GM18858 (cell line): ENCODE data around the gene AKAP13.
A peak's percentile ranks its signal among the peaks of the same experiment; 100 is the strongest.
"Not testable (repeated sequence)": the region's sequence is repeated elsewhere in the genome, so short reads cannot be mapped to it uniquely, and the experiment has no call there.

Source experiments
- ATAC-seq: cut with Tn5 transposase; IDR thresholded peaks from one replicate; pipeline ENCODE4 v1.9.1; 2021; ENCODE audit not compliant: unreplicated experiment

Gene AKAP13, protein sequence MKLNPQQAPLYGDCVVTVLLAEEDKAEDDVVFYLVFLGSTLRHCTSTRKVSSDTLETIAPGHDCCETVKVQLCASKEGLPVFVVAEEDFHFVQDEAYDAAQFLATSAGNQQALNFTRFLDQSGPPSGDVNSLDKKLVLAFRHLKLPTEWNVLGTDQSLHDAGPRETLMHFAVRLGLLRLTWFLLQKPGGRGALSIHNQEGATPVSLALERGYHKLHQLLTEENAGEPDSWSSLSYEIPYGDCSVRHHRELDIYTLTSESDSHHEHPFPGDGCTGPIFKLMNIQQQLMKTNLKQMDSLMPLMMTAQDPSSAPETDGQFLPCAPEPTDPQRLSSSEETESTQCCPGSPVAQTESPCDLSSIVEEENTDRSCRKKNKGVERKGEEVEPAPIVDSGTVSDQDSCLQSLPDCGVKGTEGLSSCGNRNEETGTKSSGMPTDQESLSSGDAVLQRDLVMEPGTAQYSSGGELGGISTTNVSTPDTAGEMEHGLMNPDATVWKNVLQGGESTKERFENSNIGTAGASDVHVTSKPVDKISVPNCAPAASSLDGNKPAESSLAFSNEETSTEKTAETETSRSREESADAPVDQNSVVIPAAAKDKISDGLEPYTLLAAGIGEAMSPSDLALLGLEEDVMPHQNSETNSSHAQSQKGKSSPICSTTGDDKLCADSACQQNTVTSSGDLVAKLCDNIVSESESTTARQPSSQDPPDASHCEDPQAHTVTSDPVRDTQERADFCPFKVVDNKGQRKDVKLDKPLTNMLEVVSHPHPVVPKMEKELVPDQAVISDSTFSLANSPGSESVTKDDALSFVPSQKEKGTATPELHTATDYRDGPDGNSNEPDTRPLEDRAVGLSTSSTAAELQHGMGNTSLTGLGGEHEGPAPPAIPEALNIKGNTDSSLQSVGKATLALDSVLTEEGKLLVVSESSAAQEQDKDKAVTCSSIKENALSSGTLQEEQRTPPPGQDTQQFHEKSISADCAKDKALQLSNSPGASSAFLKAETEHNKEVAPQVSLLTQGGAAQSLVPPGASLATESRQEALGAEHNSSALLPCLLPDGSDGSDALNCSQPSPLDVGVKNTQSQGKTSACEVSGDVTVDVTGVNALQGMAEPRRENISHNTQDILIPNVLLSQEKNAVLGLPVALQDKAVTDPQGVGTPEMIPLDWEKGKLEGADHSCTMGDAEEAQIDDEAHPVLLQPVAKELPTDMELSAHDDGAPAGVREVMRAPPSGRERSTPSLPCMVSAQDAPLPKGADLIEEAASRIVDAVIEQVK (N-terminal part only)

DNA sequence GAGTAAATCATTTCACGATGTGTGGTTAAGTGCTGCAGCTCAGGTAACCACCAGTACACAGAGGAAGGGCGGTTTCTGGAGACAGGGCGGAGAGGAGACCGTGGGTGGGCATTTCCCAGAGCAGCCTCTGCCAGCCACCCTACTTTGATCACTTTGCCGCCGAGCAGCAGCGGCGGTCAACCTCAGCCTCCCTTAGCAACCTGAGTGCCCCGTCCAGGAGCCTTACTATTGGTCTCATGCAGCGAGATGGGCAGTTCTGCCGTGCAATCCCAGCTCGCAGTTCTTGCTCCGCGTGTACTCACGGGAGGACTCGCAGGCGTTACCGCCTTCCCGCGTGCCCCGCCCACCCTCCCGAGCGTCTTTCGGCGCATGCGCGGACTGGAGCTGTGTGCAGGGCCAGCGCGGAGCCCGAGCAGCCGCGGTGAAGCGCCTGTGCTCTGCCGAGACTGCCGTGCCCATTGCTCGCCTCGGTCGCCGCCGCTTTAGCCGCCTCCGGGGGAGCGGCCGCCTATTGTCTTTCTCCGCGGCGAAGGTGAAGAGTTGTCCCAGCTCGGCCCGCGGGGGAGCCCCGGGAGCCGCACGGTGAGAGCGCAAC lies at the start of gene AKAP13:
TSS of gene AKAP13 (plus strand) at position 387 of the 595 bp plus-strand sequence. CDS start 105,118 bp downstream, outside the sequence.
- peak; percentile 80 for ATAC-seq

DNA sequence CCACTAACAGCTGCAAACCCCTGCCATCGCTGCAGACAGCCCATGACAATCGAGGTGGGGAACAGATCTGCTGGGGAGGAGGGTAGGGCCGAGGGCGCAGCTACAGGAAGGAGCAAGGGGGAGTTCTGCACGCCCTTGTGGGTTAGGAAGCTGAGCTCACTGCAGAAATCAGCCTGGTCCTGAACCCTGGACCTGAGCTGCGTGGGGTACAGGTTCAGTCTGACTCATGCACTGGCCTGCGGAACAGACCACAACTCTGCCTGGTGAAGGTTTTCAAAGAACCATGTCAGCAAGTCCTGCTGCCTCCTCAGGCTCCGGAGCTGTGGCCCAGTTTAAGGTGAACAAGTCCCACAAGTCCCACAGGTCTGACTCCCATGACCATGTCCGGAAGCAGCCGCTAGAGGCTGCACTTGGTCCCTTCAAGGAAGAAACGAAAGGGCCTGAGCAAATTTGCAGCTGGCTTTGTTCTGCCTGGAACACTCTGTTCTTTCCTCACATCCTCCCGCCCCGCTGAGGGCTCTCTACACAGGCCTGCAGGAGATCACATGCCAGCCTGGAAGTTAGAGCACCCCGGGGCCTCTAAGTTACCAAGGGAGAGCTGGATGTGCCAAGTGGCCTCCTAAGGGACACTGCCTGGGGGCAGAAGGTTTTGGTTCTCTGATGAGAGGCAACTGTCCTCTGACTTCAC lies 49.4 kb upstream of the AKAP13 start:
- peak; percentile 66 for ATAC-seq

DNA sequence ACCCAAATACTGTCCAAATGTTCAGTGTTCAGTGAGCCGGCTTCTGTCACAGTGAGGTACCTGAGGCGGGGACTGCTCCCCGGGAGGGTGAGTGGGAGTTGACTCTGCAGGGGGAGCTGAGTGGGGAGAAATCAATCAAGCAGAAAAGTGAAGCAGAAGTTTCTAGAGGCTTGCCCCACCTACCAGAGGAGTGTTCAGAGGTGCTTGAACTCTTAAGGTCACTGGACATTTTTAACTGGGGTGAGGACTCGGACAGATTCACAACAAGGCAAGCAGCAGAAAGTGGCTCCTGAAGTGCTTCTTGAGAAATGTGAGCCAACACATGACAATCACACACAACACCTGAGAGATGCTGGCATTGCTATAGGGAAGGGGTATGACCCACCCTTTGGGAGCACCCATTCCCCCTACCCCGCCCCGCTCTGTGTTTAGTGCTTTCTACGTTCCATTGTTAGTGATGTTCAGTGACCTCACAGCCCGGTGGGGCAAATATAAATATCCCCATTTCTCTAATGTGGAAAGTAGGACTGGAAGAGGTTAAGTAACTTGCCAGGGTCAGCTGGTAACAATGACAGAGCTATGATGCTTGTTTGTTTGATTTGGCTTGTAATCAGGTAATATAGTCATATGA lies 48.6 kb upstream of the AKAP13 start:
- no peak for ATAC-seq

DNA sequence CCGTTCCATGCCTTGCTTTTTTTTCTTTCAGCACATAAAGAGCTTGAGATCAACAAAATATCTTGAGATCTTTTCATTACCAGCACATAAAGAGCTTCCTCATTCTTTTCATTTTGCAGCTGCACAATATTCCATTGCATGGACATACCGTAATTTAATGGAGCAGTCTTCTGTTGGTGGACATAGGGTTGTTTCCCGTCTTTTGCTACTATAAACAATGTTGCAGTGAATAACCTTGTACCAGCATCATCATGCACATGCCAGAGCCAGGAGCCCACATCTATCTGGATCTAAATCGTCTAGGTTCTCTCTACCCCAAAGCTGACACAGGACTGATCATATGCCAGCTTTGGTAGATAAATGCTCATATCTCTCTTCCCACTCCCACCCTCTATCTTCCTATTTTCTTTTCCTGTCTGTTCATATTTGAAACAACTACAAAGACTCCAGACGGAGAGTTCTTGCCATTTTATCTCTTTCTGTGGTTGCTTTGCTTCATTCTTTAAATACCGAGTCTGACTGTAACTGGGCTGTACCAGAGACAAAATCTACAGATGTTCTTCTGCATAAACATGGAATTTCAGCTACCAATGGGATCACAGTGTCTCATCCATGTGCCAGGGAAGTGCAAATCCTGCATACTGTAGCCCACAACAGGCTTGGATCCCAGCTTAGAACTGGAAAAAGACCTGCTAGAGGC lies 47.1 kb upstream of the AKAP13 start:
- ATAC-seq: no peak

DNA sequence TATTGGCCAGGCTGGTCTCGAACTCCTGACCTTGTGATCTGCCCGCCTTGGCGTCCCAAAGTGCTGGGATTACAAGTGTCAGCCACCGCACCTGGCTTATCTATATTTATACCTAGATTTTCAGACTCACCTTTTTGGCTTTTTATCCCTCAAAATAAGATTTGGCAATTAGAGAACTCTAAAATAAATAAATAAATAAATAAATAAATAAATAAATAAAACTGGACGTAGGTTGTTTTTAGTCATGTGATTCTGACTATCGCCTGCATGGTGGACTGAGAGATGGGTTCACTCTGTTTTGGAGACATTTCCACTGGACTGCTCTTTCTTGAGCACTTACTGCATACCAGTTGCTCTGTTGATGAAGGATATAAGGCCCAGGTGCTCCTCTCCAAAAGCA lies 46.2 kb upstream of the AKAP13 start:
- ATAC-seq: no peak

DNA sequence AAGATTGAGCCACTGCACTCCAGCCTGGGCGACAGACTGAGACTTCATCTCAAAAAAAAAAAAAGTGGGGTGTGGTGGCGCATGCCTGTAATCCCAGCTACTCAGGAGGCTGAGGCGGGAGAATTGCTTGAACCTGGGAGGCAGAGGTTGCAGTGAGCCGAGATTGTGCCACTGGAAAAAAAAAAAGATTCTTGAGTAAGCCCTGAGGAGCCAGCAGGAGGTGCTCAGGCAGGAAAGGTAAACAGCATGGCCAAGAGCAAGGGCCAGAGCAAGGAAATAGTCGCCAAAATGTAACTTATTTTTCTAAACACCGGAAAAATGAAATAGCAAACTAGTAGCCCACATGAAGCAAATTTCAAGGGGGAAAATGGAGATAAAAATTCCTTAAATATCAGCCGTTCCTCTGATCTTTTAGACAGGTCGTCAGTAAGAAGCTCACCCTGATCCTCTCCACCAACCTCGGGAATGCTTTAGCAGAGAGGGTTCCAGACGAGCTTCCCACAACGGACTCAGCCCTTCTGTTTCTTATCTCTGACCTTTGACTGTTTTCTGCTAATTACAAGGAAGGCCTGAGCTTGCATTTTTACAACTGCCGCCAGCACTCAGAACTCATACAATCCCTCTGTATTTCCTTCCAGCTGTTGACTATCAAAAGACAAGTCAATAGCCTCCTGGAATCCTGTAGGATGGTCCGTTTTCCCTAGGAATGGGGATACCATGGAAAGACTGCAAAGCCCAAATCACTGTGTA lies 45.0 kb upstream of the AKAP13 start:
- no peak for ATAC-seq

DNA sequence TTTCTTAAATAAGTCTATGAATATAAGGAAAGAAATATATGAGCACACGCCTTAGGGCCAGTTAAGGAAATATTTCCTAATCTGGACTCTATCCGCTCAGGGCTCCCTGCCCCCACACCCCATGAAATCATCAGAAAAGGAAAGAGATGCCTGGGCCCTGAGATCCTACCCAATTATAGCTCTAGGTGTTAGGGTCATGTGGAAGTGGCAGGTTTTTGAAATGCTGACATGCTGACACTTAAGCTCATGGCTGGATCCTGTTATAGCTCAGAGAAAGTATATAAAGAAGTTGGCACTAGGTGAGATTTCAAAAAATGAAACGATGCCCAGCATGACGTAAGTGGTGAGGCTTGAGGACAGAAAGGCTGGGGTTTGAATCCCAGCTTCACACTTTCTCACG lies 43.5 kb upstream of the AKAP13 start:
- ATAC-seq: no peak

DNA sequence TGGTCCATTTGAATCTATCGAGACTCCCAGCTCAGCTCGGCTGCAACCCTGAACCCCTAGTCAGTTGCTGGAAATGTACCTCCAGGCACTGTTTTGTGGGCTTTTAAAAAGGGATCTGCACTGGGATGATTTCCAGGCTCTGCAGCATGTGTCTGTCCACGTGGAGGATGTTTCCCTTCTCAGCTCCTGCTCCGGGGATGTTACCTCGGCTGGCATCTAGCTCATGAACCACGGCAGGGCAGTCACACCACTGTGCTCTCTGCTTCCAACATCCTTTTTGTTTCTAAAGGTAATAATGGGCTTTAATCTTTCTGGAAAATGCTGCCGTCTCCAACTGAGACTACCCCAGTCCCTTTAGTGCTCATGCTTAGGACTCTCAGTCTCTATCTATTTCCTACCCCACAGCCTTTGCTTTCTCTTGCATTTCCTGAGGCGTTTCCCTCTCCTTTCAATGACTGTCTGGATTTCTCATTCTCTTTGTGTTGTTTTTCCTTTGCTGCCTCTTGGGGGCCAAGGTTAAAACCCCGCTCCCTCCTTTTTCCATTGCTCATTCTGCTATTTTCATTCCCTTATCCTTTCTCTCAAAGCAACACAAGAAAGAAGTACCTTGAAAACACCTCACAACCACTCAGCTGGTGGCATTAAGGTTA lies 42.9 kb upstream of the AKAP13 start:
- no peak for ATAC-seq

DNA sequence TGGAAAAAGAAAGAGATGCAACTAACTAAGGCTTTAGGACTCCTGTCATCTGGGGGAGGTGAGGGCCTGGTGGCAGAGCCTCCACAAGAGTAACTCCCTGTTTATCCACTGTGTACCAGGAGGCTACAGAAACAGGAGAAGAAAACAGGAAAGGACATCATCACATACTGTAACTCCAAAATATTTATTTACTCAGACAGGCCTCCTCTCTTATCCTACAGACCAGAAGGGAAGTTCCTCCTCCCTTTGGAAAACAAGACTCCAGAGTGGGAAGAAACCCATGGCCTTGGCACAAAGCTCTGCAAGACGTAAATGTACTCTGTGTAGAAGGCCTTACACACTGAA lies 40.1 kb upstream of the AKAP13 start:
- ATAC-seq: no peak

DNA sequence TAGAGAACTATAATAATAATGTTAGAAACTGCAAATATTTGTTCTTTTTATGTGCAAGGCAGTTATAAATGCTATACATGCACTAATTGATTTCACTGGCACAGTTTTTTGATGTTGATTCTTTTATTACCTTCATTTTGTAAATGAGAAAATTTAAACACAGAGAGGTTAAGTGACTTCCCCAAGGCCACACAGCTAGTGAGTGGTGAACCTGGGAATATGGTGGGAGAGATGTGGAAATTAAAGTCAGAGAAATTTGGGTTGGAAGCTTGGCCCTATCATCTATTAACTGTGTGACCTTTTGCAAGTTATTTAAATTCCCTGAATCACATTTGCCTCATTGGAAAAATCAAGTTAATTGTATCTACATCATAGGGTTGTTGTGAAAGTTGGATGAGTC lies 39.6 kb upstream of the AKAP13 start:
- no peak for ATAC-seq

DNA sequence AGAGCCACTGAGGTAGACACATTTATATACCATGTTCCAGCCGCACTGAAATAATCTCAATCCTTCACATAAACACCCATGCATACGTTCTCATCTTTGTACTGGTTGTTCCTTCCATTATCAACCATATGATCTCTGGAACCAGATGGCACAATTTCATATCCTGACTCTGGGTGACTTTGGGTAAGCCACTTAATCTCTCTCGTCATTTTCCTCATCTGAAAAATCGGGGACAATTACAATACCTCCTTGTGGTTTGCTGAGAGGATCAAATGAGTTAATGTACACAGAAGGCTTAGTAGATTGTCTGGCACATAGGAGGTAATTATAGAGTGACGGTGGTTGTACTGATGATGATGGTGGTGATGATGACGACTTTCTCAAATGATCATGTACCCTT lies 38.2 kb upstream of the AKAP13 start:
- not testable (repeated sequence) for ATAC-seq

DNA sequence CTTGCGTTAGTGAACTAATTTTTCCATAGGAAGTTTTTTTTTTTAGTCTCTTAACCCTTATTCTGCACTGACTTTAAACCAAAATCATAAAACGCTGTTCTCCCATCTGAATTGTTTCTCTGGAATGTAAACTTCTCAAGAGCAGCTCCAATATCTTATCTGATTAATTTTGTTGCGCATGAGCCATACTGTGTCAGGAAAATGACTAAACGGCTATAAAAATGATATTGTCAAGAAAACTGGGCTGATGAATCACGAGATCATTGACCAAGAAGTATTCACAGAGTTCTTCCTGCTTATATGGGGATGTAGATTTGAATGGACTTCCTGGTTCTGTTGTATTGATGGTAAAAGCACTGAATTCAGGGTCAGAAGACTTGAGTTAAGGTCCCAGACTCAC lies 37.0 kb upstream of the AKAP13 start:
- not testable (repeated sequence) for ATAC-seq

DNA sequence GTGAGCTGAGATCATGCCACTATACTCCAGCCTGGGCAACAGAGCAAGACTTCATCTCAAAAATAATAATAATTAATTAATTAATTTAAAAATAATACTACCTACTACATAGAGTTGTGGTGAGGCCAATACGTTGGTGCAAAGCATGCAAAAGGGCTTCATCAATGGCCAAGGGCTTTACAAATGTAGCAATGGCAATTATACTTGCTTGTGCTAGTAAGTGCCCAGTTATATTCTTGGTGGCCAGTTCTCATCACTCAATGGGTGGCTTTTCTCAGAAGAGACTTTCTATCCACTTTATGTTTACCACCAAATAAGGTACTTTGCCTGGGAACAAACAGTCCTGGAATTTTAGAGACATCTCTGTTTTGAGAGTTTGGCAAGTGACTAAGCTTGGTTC lies 36.2 kb upstream of the AKAP13 start:
- ATAC-seq: not testable (repeated sequence)

DNA sequence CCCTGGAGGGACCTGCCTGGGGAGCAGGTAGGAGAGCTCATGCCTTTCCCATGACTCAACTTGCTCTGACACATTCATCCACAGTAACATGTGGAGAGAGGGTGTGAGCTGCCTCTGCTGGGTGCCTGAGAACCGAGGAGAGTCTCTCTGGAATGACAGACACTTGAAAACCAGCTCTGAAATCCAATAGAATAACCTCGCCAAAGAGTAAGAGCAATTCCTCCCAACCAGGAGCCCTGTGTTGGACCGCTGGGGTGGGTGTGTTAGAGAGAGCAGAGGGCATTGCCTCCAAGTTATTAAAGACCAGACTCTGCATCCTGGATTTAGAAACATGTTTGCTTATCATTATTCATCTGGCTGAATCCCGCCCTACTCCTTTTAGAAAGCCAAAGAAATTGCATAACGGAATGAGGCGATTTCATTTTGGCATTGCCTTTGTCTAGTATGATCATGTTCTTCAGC lies 35.7 kb upstream of the AKAP13 start:
- ATAC-seq: not testable (repeated sequence)

DNA sequence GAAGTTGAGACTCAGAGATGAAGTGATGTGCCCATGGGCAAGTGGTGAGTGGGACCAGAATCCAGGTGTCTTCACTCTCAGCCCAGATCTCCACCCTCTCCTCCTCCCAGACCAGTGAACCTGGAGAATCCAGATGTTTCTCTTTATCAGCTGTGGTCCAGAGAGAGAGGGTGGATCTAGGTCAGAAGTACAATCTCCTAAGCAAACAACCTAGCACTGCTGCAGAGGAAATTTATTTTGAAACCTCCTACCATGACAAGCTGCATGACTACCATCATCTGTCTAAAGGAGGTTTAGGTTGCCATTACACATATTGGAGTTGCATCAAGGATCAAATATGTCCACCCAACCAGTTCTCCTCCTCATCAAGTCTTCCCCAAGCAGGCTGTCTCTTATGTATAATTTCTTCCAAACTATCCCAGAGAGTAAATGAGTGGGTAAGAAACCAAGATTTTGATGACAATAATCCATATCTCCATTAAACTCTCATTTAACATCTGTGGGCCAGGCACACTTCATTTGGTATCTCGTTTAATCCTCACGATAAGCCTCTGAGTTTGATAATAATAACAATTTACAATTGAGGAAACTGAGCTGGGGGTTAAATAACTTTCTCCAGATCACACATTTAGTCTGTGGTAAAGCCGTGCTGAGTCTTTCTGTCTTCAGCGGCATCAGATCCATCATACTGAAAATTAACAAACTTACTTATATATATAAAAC lies 35.0 kb upstream of the AKAP13 start:
- not testable (repeated sequence) for ATAC-seq

DNA sequence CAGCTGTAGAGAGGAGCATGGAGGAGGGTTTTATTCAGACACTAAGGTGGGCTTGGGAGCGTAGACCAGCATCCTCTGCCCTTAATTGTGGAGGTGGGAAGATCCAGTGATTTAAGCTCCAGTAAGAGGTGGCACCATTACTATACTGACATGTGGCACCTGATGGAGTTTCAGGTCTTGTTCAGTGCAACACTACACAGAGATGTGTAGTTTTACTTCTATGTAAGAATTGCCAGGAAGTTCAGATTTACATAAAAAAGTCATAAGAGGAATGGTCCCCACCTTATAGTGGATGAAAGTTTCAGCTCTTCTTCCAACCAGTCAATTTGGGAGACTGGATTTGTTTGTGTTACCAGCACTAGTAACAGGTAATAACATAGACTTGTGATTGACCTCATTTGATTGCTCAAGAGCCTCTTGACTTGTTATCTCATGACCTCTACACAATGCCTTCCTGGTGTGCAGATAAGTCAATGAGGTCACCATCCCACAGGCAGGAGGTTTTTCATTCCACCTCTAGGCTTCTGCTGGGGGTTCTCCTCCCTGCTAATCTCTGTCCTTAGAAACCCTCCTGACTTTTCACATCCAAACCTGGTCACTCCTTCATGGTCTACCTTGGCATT lies 33.8 kb upstream of the AKAP13 start:
- ATAC-seq: not testable (repeated sequence)
